ENCODE measurements around the gene ESR1.

- TF ChIP-seq, protein P1, sequence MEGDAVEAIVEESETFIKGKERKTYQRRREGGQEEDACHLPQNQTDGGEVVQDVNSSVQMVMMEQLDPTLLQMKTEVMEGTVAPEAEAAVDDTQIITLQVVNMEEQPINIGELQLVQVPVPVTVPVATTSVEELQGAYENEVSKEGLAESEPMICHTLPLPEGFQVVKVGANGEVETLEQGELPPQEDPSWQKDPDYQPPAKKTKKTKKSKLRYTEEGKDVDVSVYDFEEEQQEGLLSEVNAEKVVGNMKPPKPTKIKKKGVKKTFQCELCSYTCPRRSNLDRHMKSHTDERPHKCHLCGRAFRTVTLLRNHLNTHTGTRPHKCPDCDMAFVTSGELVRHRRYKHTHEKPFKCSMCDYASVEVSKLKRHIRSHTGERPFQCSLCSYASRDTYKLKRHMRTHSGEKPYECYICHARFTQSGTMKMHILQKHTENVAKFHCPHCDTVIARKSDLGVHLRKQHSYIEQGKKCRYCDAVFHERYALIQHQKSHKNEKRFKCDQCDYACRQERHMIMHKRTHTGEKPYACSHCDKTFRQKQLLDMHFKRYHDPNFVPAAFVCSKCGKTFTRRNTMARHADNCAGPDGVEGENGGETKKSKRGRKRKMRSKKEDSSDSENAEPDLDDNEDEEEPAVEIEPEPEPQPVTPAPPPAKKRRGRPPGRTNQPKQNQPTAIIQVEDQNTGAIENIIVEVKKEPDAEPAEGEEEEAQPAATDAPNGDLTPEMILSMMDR (IDR thresholded peaks at IDR 0.05) = no peak
- TF ChIP-seq POLR2A (IDR thresholded peaks at IDR 0.05) = no peak
Observed at GRCh38 chr6:151998784-151999183, 191.3 kb downstream of the ESR1 start.

All from right lobe of liver (tissue), 4 donors.